Tongue (tissue), 2 donors: ENCODE results near the gene FRMD4B. TPM values are rescaled to one million over a fixed set of nuclear protein-coding genes. Genes with fewer than 3 reads are reported as not detected.

ENCODE experiments used
- DNase-seq: peaks from one replicate; pipeline ENCODE4 v3.0.0-alpha.2; 2015
- total RNA-seq: library from RNA; depleted of rRNA; stranded (reverse); fragments of >200 nt; gene quantifications from one replicate; pipeline ENCODE4 v1.2.3, GENCODE V29; 2014

FRMD4B gene
- total RNA-seq, 1 donor from 2014 or later, result 44.4 TPM

GRCh38 chr3:69166446-69166845, 219.4 kb downstream of the FRMD4B start:
- DNase-seq, result no peak

- DNase-seq, result no peak
Observed at GRCh38 chr3:69165744-69166143, 220.1 kb downstream of the FRMD4B start.

GRCh38 chr3:69164296-69164695, 221.6 kb downstream of the FRMD4B start:
- no peak for DNase-seq

GRCh38 chr3:69162308-69162980, 223.4 kb downstream of the FRMD4B start:
- DNase-seq, result no peak

- peak; percentile 82 for DNase-seq
Observed at GRCh38 chr3:69161587-69162307, 224.1 kb downstream of the FRMD4B start.

GRCh38 chr3:69160525-69160924, 225.4 kb downstream of the FRMD4B start:
- no peak for DNase-seq

- no peak for DNase-seq
Observed at GRCh38 chr3:69160107-69160506, 225.8 kb downstream of the FRMD4B start.

GRCh38 chr3:69149586-69149985, 236.3 kb downstream of the FRMD4B start:
- DNase-seq, result no peak

GRCh38 chr3:69145688-69146087, 240.2 kb downstream of the FRMD4B start:
- no peak for DNase-seq

- no peak for DNase-seq
Observed at GRCh38 chr3:69144631-69145245, 241.2 kb downstream of the FRMD4B start.

- no peak for DNase-seq
Observed at GRCh38 chr3:69143612-69144011, 242.3 kb downstream of the FRMD4B start.

- no peak for DNase-seq
Observed at GRCh38 chr3:69142797-69143454, 243.0 kb downstream of the FRMD4B start.

- DNase-seq, result peak; percentile 54
Observed at GRCh38 chr3:69142090-69142489, 243.8 kb downstream of the FRMD4B start.

- no peak for DNase-seq
Observed at GRCh38 chr3:69141313-69141712, 244.6 kb downstream of the FRMD4B start.

GRCh38 chr3:69137412-69137811, 248.5 kb downstream of the FRMD4B start:
- no peak for DNase-seq

- no peak for DNase-seq
Observed at GRCh38 chr3:69137005-69137404, 248.9 kb downstream of the FRMD4B start.

GRCh38 chr3:69130689-69131088, 255.2 kb downstream of the FRMD4B start:
- no peak for DNase-seq

- DNase-seq, result no peak
Observed at GRCh38 chr3:69129531-69129930, 256.4 kb downstream of the FRMD4B start.

- no peak for DNase-seq
Observed at GRCh38 chr3:69128509-69128908, 257.4 kb downstream of the FRMD4B start.

GRCh38 chr3:69126999-69127398, 258.9 kb downstream of the FRMD4B start:
- DNase-seq, result no peak

GRCh38 chr3:69126216-69126615, 259.7 kb downstream of the FRMD4B start:
- no peak for DNase-seq

- peak; percentile 92 for DNase-seq
Observed at GRCh38 chr3:69122403-69122802, 263.5 kb downstream of the FRMD4B start, which contains the start of gene LMOD3. Gene LMOD3, minus strand, starts transcription at chr3:69122595. Its CDS starts 209 bp downstream, at chr3:69122386.

- no peak for DNase-seq
Observed at GRCh38 chr3:69121950-69122349, 263.9 kb downstream of the FRMD4B start.
